Fibroblast of lung (primary cell): ENCODE data around the gene SH3GL2. TPM values are rescaled to one million over a fixed set of nuclear protein-coding genes. Genes with fewer than 3 reads are reported as not detected.

Experiments used
- DNase-seq, 2 donors: peaks; one replicate each; pipeline versions ENCODE4 v3.0.0 to v3.0.0-alpha.2; 2010; ENCODE audit warnings: low read depth in 2 of 2
- H2AFZ ChIP-seq: 2 replicates; pipeline ENCODE4 v1.5.1; 2012; ENCODE audit warnings: low read length, control low read depth, inconsistent platforms
- H3K27ac ChIP-seq: 2 replicates; pipeline ENCODE4 v1.5.1; 2011; ENCODE audit warnings: low read length, control low read depth; ENCODE audit not compliant: insufficient read depth
- H3K27me3 ChIP-seq: 2 replicates; pipeline ENCODE4 v1.5.1; 2011; ENCODE audit warnings: mild to moderate bottlenecking, low read length; ENCODE audit not compliant: control insufficient read depth, insufficient read depth
- H3K36me3 ChIP-seq: 2 replicates; pipeline ENCODE4 v1.5.1; 2011; ENCODE audit warnings: low read length; ENCODE audit not compliant: control insufficient read depth, insufficient read depth
- H3K4me1 ChIP-seq: 2 replicates; pipeline ENCODE4 v1.5.1; 2011; ENCODE audit warnings: low read length; ENCODE audit not compliant: control insufficient read depth, insufficient read depth; ENCODE audit errors: extremely low read depth
- H3K4me2 ChIP-seq: 2 replicates; pipeline ENCODE4 v1.5.1; 2011; ENCODE audit warnings: low read length, control low read depth; ENCODE audit not compliant: insufficient read depth; ENCODE audit errors: extremely low read depth
- H3K4me3 ChIP-seq, 4 experiments: fragments of 200-600 bp in 1 of 4; sonication (generic) in 1 of 4; replicated peaks in 1 of 4; 2 replicates each; pipeline ENCODE4 v1.5.1; 2011 to 2016; ENCODE audit warnings: low read length in 4 of 4, low read depth in 3 of 4, mild to moderate bottlenecking in 3 of 4, control low read depth in 2 of 4, inconsistent platforms in 1 of 4, mixed read lengths in 1 of 4; ENCODE audit not compliant: insufficient read depth in 1 of 4; ENCODE audit errors: control extremely low read depth in 1 of 4
- H3K79me2 ChIP-seq: 2 replicates; pipeline ENCODE4 v1.5.1; 2012; ENCODE audit warnings: mild to moderate bottlenecking, low read length, inconsistent platforms; ENCODE audit not compliant: control insufficient read depth, insufficient read depth
- H3K9ac ChIP-seq: 2 replicates; pipeline ENCODE4 v1.5.1; 2011; ENCODE audit warnings: mild to moderate bottlenecking, low read length, control low read depth; ENCODE audit not compliant: insufficient read depth
- H3K9me3 ChIP-seq: 2 replicates; pipeline ENCODE4 v1.5.1; 2012; ENCODE audit warnings: low read depth, low read length; ENCODE audit not compliant: control insufficient read depth, insufficient read depth
- H4K20me1 ChIP-seq: 2 replicates; pipeline ENCODE4 v1.5.1; 2011; ENCODE audit warnings: low read length; ENCODE audit not compliant: control insufficient read depth, insufficient read depth; ENCODE audit errors: extremely low read depth
- CTCF ChIP-seq, 2 donors: IDR thresholded peaks in 1 of 2; conservative IDR thresholded peaks in 1 of 2; 1 replicate in 1 of 2; 2 replicates in 1 of 2; pipeline ENCODE4 v1.5.1; 2011 to 2012; ENCODE audit warnings: low read length in 2 of 2, control low read depth in 1 of 2, inconsistent platforms in 1 of 2, low read depth in 1 of 2, mild to moderate bottlenecking in 1 of 2
- EZH2 ChIP-seq: IDR thresholded peaks from 2 replicates; pipeline ENCODE4 v1.5.1; 2012; ENCODE audit warnings: low read length, control low read depth, mild to moderate bottlenecking; ENCODE audit errors: missing control alignments
- polyA plus RNA-seq, 2 donors: library from polyadenylated mRNA; depleted of rRNA in 1 of 2; stranded (reverse) in 1 of 2; unstranded in 1 of 2; fragments of >200 nt; gene quantifications; 2 replicates each; pipeline ENCODE4 v1.2.1, GENCODE V29; 2011 to 2012; ENCODE audit warnings: missing spikeins in 1 of 2
- total RNA-seq: library from RNA; depleted of rRNA; stranded (reverse); fragments of >200 nt; gene quantifications from 2 replicates; pipeline ENCODE4 v1.2.1, GENCODE V29; 2014

The SH3GL2 gene
- total and polyA plus RNA-seq, 2 donors (not counting 1 experiment from before 2014, with no cell fraction given): 0.17 TPM; not detected in 1

- Histone ChIP-seq H3K4me1 (no peaks in the 10 kb centered on the region), H2AFZ (no peak overlapping the region), H3K27me3 (no peaks in the 10 kb centered on the region), H3K79me2 (no peaks in the 10 kb centered on the region), H3K4me3 (no peak overlapping the region), H3K9ac (no peak overlapping the region), H3K4me2 (no peak overlapping the region), H4K20me1 (no peaks in the 10 kb centered on the region), H3K9me3 (no peaks in the 10 kb centered on the region), H3K36me3 (no peaks in the 10 kb centered on the region), H3K27ac (no peak overlapping the region)
- TF ChIP-seq CTCF (conservative IDR thresholded peaks at IDR 0.05 in 1 of 2, IDR thresholded peaks at IDR 0.05 in 1 of 2; ENCODE audit: low read depth in 1 of 2, low read length in 2 of 2) (no peak), EZH2 (no peak)
- no peak for DNase-seq
These were observed 144.8 kb downstream of the SH3GL2 start for GRCh38 chr9:17723656-17724055.

GRCh38 chr9:17725399-17726010, 146.6 kb downstream of the SH3GL2 start:
- Histone ChIP-seq H3K79me2 (no peaks in the 10 kb centered on the region), H3K9me3 (no peaks in the 10 kb centered on the region), H3K4me1 (no peaks in the 10 kb centered on the region), H3K4me3 (no peak overlapping the region), H3K4me2 (no peak overlapping the region), H2AFZ (no peak overlapping the region), H3K9ac (no peak overlapping the region), H4K20me1 (no peaks in the 10 kb centered on the region), H3K36me3 (no peaks in the 10 kb centered on the region), H3K27me3 (no peaks in the 10 kb centered on the region), H3K27ac (no peak overlapping the region)
- DNase-seq: no peak
- TF ChIP-seq CTCF (conservative IDR thresholded peaks at IDR 0.05 in 1 of 2, IDR thresholded peaks at IDR 0.05 in 1 of 2; ENCODE audit: low read depth in 1 of 2, low read length in 2 of 2) (no peak), EZH2 (no peak)

- no peak overlapping the region for H3K4me2 ChIP-seq
These were observed 147.4 kb downstream of the SH3GL2 start for GRCh38 chr9:17726298-17726697.

More at GRCh38 chr9:17726298-17726697, 147.4 kb downstream of the SH3GL2 start:
- Histone ChIP-seq H4K20me1 (no peaks in the 10 kb centered on the region), H3K27me3 (no peaks in the 10 kb centered on the region), H3K79me2 (no peaks in the 10 kb centered on the region), H3K4me1 (no peaks in the 10 kb centered on the region), H3K9ac (no peak overlapping the region), H3K9me3 (no peaks in the 10 kb centered on the region), H2AFZ (no peak overlapping the region), H3K27ac (no peak overlapping the region), H3K36me3 (no peaks in the 10 kb centered on the region), H3K4me3 (no peak overlapping the region)
- TF ChIP-seq CTCF (conservative IDR thresholded peaks at IDR 0.05 in 1 of 2, IDR thresholded peaks at IDR 0.05 in 1 of 2; ENCODE audit: low read depth in 1 of 2, low read length in 2 of 2) (no peak), EZH2 (no peak)
- DNase-seq: no peak
